ENCODE results near the gene PHETA2.

DNA sequence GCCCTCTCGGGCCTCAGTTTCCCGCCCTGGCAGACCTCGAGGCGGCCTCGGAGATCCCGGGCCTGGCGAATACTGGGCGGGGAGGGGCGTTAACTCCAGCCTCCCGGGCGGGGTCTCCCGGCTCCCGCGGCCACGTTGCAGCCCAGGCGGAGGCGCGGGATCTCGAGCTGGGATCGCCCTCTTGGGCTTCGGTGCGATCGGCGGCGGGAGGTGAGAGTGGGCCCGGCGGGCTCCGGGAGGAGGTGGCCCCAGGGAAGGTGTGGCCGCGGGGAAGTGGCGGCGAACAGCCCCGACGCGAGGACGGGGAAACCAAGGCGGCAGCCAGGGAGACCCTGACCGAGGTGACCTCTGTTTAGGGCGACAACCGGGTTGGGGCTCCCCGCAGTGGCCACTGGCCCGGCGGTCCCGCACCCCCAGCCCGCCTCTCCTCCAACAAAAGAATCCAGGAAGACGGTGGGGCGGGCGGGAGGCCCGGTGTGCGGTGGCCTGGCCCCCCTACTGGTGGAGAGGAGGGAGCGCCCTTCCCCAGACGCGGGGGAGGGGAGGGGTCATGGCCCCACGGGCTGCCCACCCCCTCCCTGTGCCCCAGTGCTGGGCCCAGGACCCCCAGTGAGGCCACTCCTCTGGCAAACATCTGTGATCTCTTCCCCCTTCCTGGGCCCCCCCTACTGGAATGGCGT is at the start of gene PHETA2:
- TF ChIP-seq EP300 (IDR thresholded peaks at IDR 0.05; ENCODE audit: borderline replicate concordance), result no peak
- TF ChIP-seq TCF12 (IDR thresholded peaks at IDR 0.05; ENCODE audit: low read depth), result no peak
- no peak for TF ChIP-seq NFIC (IDR thresholded peaks at IDR 0.05)
- TF ChIP-seq CREB1 (IDR thresholded peaks at IDR 0.05; ENCODE audit: low read depth), result no peak
- TF ChIP-seq, protein P1, sequence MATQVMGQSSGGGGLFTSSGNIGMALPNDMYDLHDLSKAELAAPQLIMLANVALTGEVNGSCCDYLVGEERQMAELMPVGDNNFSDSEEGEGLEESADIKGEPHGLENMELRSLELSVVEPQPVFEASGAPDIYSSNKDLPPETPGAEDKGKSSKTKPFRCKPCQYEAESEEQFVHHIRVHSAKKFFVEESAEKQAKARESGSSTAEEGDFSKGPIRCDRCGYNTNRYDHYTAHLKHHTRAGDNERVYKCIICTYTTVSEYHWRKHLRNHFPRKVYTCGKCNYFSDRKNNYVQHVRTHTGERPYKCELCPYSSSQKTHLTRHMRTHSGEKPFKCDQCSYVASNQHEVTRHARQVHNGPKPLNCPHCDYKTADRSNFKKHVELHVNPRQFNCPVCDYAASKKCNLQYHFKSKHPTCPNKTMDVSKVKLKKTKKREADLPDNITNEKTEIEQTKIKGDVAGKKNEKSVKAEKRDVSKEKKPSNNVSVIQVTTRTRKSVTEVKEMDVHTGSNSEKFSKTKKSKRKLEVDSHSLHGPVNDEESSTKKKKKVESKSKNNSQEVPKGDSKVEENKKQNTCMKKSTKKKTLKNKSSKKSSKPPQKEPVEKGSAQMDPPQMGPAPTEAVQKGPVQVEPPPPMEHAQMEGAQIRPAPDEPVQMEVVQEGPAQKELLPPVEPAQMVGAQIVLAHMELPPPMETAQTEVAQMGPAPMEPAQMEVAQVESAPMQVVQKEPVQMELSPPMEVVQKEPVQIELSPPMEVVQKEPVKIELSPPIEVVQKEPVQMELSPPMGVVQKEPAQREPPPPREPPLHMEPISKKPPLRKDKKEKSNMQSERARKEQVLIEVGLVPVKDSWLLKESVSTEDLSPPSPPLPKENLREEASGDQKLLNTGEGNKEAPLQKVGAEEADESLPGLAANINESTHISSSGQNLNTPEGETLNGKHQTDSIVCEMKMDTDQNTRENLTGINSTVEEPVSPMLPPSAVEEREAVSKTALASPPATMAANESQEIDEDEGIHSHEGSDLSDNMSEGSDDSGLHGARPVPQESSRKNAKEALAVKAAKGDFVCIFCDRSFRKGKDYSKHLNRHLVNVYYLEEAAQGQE (IDR thresholded peaks at IDR 0.05; ENCODE audit: low read depth), result no peak
- TF ChIP-seq TAF1 (IDR thresholded peaks at IDR 0.05; ENCODE audit: low read depth), result no peak

All from Ishikawa (cell line).